H9 (cell line): Measurements from ENCODE around the gene NDST1. TPM values are rescaled to one million over a fixed set of nuclear protein-coding genes. Genes with fewer than 3 reads are reported as not detected.

ENCODE experiments used
- DNase-seq: peaks from one replicate; pipeline ENCODE4 v3.0.0-alpha.2; 2017
- H2AFZ ChIP-seq: one replicate; pipeline ENCODE4 v1.6.1; 2013; ENCODE audit warnings: mild to moderate bottlenecking, low read length, control low read depth, moderate library complexity
- H2AK5ac ChIP-seq: 2 replicates; pipeline ENCODE4 v1.6.1; 2013; ENCODE audit warnings: low read length, control low read depth, mixed read lengths; ENCODE audit not compliant: insufficient read length
- H2BK120ac ChIP-seq: one replicate; pipeline ENCODE4 v1.6.1; 2013; ENCODE audit warnings: low read depth, mild to moderate bottlenecking, low read length, control low read depth, inconsistent platforms; ENCODE audit not compliant: poor library complexity, severe bottlenecking
- H2BK12ac ChIP-seq: 2 replicates; pipeline ENCODE4 v1.6.1; 2013; ENCODE audit warnings: low read length, control low read depth, mixed read lengths, low read depth; ENCODE audit not compliant: insufficient read length
- H2BK15ac ChIP-seq: 2 replicates; pipeline ENCODE4 v1.6.1; 2013; ENCODE audit warnings: low read depth, low read length, control low read depth
- H2BK20ac ChIP-seq: one replicate; pipeline ENCODE4 v1.6.1; 2013; ENCODE audit warnings: low read depth, mild to moderate bottlenecking, low read length, control low read depth, inconsistent platforms; ENCODE audit not compliant: poor library complexity, severe bottlenecking
- H2BK5ac ChIP-seq: 2 replicates; pipeline ENCODE4 v1.6.1; 2013; ENCODE audit warnings: low read length, control low read depth, mixed read lengths; ENCODE audit not compliant: insufficient read length
- H3K14ac ChIP-seq: 2 replicates; pipeline ENCODE4 v1.6.1; 2013; ENCODE audit warnings: low read length, control low read depth; ENCODE audit not compliant: insufficient read depth
- H3K18ac ChIP-seq: 2 replicates; pipeline ENCODE4 v1.6.1; 2013; ENCODE audit warnings: low read depth, mild to moderate bottlenecking, mixed read lengths, low read length, control low read depth; ENCODE audit not compliant: insufficient read length
- H3K23ac ChIP-seq: 2 replicates; pipeline ENCODE4 v1.6.1; 2013; ENCODE audit warnings: low read length, control low read depth, mixed read lengths, low read depth; ENCODE audit not compliant: insufficient read length
- H3K23me2 ChIP-seq: 2 replicates; pipeline ENCODE4 v1.6.1; 2013; ENCODE audit warnings: low read depth, mild to moderate bottlenecking, mixed read lengths, low read length, control low read depth; ENCODE audit not compliant: insufficient read length, poor library complexity, severe bottlenecking
- H3K27ac ChIP-seq: 2 replicates; pipeline ENCODE4 v1.5.1; 2013; ENCODE audit warnings: low read length, control low read depth, mixed read lengths, low read depth; ENCODE audit not compliant: insufficient read length
- H3K27me3 ChIP-seq: 2 replicates; pipeline ENCODE4 v1.6.1; 2013; ENCODE audit warnings: low read length, control low read depth, inconsistent platforms; ENCODE audit not compliant: insufficient read depth
- H3K4ac ChIP-seq: 2 replicates; pipeline ENCODE4 v1.6.1; 2013; ENCODE audit warnings: low read depth, mild to moderate bottlenecking, control low read depth, inconsistent platforms, low read length, moderate library complexity
- H3K4me1 ChIP-seq: 2 replicates; pipeline ENCODE4 v1.6.1; 2013; ENCODE audit warnings: low read length, control low read depth, inconsistent platforms; ENCODE audit not compliant: insufficient read depth
- H3K4me2 ChIP-seq: 2 replicates; pipeline ENCODE4 v1.6.1; 2013; ENCODE audit warnings: low read length, control low read depth, mixed read lengths; ENCODE audit not compliant: insufficient read length, insufficient read depth
- H3K56ac ChIP-seq: 2 replicates; pipeline ENCODE4 v1.6.1; 2013; ENCODE audit warnings: low read depth, mild to moderate bottlenecking, mixed read lengths, low read length, control low read depth; ENCODE audit not compliant: insufficient read length
- H3K79me1 ChIP-seq: 2 replicates; pipeline ENCODE4 v1.6.1; 2013; ENCODE audit warnings: low read depth, mild to moderate bottlenecking, moderate library complexity, low read length, control low read depth, inconsistent platforms; ENCODE audit not compliant: insufficient read depth, poor library complexity, severe bottlenecking
- H3K79me2 ChIP-seq: 2 replicates; pipeline ENCODE4 v1.6.1; 2013; ENCODE audit warnings: low read length, control low read depth, inconsistent platforms; ENCODE audit not compliant: insufficient read depth
- H3K9ac ChIP-seq: 2 replicates; pipeline ENCODE4 v1.6.1; 2013; ENCODE audit warnings: low read length, control low read depth, mixed read lengths; ENCODE audit not compliant: insufficient read length; ENCODE audit errors: extremely low read depth
- H3K9me3 ChIP-seq: one replicate; pipeline ENCODE4 v1.6.1; 2013; ENCODE audit warnings: low read depth, low read length, inconsistent platforms; ENCODE audit not compliant: control insufficient read depth
- H3T11ph ChIP-seq: one replicate; pipeline ENCODE4 v1.6.1; 2013; ENCODE audit warnings: mild to moderate bottlenecking, low read length, control low read depth, inconsistent platforms
- H4K20me1 ChIP-seq: one replicate; pipeline ENCODE4 v1.6.1; 2013; ENCODE audit not compliant: control insufficient read depth, insufficient read length, insufficient read depth
- H4K5ac ChIP-seq: 2 replicates; pipeline ENCODE4 v1.6.1; 2013; ENCODE audit warnings: low read depth, mild to moderate bottlenecking, mixed read lengths, low read length, control low read depth; ENCODE audit not compliant: insufficient read length
- H4K8ac ChIP-seq: replicated peaks from 2 replicates; pipeline ENCODE4 v1.6.1; 2013; ENCODE audit warnings: low read length, control low read depth, mixed read lengths, low read depth; ENCODE audit not compliant: insufficient read length
- H4K91ac ChIP-seq: 2 replicates; pipeline ENCODE4 v1.6.1; 2013; ENCODE audit warnings: low read depth, mild to moderate bottlenecking, moderate library complexity, mixed read lengths, low read length, control low read depth; ENCODE audit not compliant: insufficient read length
- H3K27ac Mint-ChIP-seq, 3 experiments: 2 replicates in 2 of 3; 3 replicates in 1 of 3; pipeline ENCODE4 v1.8.0; 2020 to 2021; ENCODE audit warnings: mixed read lengths in 3 of 3, mild to moderate bottlenecking in 1 of 3, moderate library complexity in 1 of 3
- H3K27me3 Mint-ChIP-seq: 2 replicates; pipeline ENCODE4 v1.8.0; 2021; ENCODE audit warnings: low read depth, mild to moderate bottlenecking, moderate library complexity, mixed read lengths
- H3K36me3 Mint-ChIP-seq, 3 experiments: 2 replicates in 2 of 3; 3 replicates in 1 of 3; pipeline ENCODE4 v1.8.0; 2020 to 2021; ENCODE audit warnings: low read depth in 3 of 3, mixed read lengths in 3 of 3; ENCODE audit not compliant: insufficient read depth in 1 of 3
- H3K4me1 Mint-ChIP-seq, 2 experiments: 2 replicates each; pipeline ENCODE4 v1.8.0; 2020; ENCODE audit warnings: mixed read lengths in 2 of 2
- H3K4me3 Mint-ChIP-seq, 2 experiments: 2 replicates in 1 of 2; 3 replicates in 1 of 2; pipeline ENCODE4 v1.8.0; 2020 to 2021; ENCODE audit warnings: mild to moderate bottlenecking in 2 of 2, mixed read lengths in 2 of 2, moderate library complexity in 1 of 2
- H3K9me3 Mint-ChIP-seq, 2 experiments: 2 replicates in 1 of 2; 3 replicates in 1 of 2; pipeline ENCODE4 v1.8.0; 2020; ENCODE audit warnings: mild to moderate bottlenecking in 2 of 2, mixed read lengths in 2 of 2, moderate library complexity in 1 of 2
- WGBS: extraction: QIAGEN DNeasy Blood & Tissue Kit; methylation state at CpG from one replicate; pipeline ENCODE4 v1.1.7; 2013; ENCODE audit warnings: missing lambda C conversion rate, low lambda C conversion rate, mixed read lengths; ENCODE audit not compliant: insufficient read length; ENCODE audit errors: extremely low coverage; 5-methylcytosine and 5-hydroxymethylcytosine counted together
- total RNA-seq: library from RNA; stranded (reverse); gene quantifications from 2 replicates; pipeline ENCODE4 v1.2.1, GENCODE V29; 2021
- TF ChIP-seq, protein P1 (sequence below): fragments of 200-600 bp; sonication (generic); conservative IDR thresholded peaks from 3 replicates; pipeline ENCODE4 v1.8.0; 2021; ENCODE audit warnings: antibody characterized with exemption, mild to moderate bottlenecking

NDST1 gene
- total RNA-seq, 1 experiment from 2014 or later, result 65.5 TPM

DNA sequence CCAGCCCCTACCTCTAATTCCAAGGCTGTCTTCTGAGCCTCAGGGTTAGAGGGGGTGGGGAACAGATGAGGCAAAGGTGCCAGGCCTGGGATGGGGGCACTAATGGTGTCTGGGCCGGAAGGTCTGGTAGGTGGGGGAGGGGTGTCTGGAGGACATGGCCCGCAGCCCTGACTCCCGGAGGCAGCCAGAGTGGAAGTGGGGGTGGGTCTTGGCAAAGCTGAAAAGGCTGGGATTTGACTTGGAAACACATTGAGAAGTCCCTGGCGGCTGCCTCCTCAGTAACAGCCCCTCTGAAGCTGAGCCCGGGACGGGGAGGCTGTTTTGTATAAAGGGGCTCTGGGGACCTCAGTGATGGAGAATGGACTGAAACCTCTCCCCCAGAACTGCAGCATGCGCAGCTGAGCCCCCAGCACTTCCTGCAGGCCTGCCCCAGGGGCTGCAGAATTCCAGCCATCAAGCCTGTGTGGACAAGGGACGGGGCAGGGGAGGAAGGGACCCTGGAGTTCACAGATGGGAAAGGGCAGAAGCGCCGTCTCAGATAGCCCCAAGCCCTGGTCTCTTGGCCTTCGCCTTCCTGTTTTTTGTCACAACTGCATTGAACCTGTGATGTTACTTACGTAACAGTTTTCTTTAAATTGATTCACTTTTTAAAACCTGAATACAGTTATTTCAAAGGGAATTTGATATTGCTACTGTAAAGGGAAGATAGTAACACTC lies 83.2 kb downstream of the NDST1 start:
- DNase-seq, result no peak
- no peak overlapping the region for H4K91ac ChIP-seq
- Mint-ChIP-seq H3K9me3 (no peaks in the 10 kb centered on the region), H3K4me3 (no peak overlapping the region), H3K36me3 (no peaks in the 10 kb centered on the region; a peak in 1 of 7 replicates), H3K27me3 (no peaks in the 10 kb centered on the region), H3K27ac (peak overlapping the region in 1 of 3 experiments; percentile 73; a peak in 1 of 7 replicates), H3K4me1 (peaks cover 17 to 29% of the 10 kb centered on the region in 2 experiments)
- H3K18ac ChIP-seq, result peak overlapping the region; percentile 66
- TF ChIP-seq, protein P1, sequence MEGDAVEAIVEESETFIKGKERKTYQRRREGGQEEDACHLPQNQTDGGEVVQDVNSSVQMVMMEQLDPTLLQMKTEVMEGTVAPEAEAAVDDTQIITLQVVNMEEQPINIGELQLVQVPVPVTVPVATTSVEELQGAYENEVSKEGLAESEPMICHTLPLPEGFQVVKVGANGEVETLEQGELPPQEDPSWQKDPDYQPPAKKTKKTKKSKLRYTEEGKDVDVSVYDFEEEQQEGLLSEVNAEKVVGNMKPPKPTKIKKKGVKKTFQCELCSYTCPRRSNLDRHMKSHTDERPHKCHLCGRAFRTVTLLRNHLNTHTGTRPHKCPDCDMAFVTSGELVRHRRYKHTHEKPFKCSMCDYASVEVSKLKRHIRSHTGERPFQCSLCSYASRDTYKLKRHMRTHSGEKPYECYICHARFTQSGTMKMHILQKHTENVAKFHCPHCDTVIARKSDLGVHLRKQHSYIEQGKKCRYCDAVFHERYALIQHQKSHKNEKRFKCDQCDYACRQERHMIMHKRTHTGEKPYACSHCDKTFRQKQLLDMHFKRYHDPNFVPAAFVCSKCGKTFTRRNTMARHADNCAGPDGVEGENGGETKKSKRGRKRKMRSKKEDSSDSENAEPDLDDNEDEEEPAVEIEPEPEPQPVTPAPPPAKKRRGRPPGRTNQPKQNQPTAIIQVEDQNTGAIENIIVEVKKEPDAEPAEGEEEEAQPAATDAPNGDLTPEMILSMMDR, result no peak
- no peaks in the 10 kb centered on the region for H3K27me3 ChIP-seq
- no peak overlapping the region for H2AFZ ChIP-seq
- H2BK15ac ChIP-seq, result no peak overlapping the region
- no peak overlapping the region for H3K56ac ChIP-seq
- H3K79me1 ChIP-seq, result no peaks in the 10 kb centered on the region
- no CpG with 5 or more reads among the region's 12 CpGs for WGBS
- H4K8ac ChIP-seq, result no peak overlapping the region
- no peaks in the 10 kb centered on the region for H3K79me2 ChIP-seq
- no peak overlapping the region for H2BK120ac ChIP-seq
- no peaks in the 10 kb centered on the region for H3K4me1 ChIP-seq
- H3K4ac ChIP-seq, result no peak overlapping the region
- H2BK20ac ChIP-seq, result no peak overlapping the region
- no peaks in the 10 kb centered on the region for H4K20me1 ChIP-seq
- no peak overlapping the region for H3K9ac ChIP-seq
- no peak overlapping the region for H3K23ac ChIP-seq
- H2BK5ac ChIP-seq, result no peak overlapping the region
- H3K4me2 ChIP-seq, result no peak overlapping the region
- H2AK5ac ChIP-seq, result no peak overlapping the region
- H4K5ac ChIP-seq, result peak overlapping the region; percentile 34
- no peak overlapping the region for H3K27ac ChIP-seq
- no peaks in the 10 kb centered on the region for H3K9me3 ChIP-seq
- peak overlapping the region; percentile 23 for H2BK12ac ChIP-seq
- peak overlapping the region; percentile 29; the same call in 1 of the 2 replicates for H3K14ac ChIP-seq
- no peak overlapping the region for H3T11ph ChIP-seq
- no peaks in the 10 kb centered on the region for H3K23me2 ChIP-seq
